GM18526 (cell line): Measurements from ENCODE around the gene PIK3IP1.

Experiments used
- POLR2A ChIP-seq: IDR thresholded peaks from 3 replicates; pipeline ENCODE4 v1.6.1; 2011; ENCODE audit not compliant: insufficient read length; ENCODE audit errors: extremely low read depth

The PIK3IP1 gene

GRCh38 chr22:31275576-31275975 lies 16.7 kb downstream of the PIK3IP1 start:
- TF ChIP-seq POLR2A: no peak

GRCh38 chr22:31275018-31275417 lies 17.3 kb downstream of the PIK3IP1 start:
- no peak for TF ChIP-seq POLR2A

- TF ChIP-seq POLR2A: no peak
Measured at GRCh38 chr22:31274017-31274416, 18.3 kb downstream of the PIK3IP1 start.

- TF ChIP-seq POLR2A: no peak
Measured at GRCh38 chr22:31272522-31273446, 19.5 kb downstream of the PIK3IP1 start.

GRCh38 chr22:31271485-31271884 lies 20.8 kb downstream of the PIK3IP1 start:
- TF ChIP-seq POLR2A: no peak

GRCh38 chr22:31271026-31271425 lies 21.3 kb downstream of the PIK3IP1 start:
- TF ChIP-seq POLR2A: no peak

- TF ChIP-seq POLR2A: no peak
Measured at GRCh38 chr22:31269892-31270579, 22.3 kb downstream of the PIK3IP1 start.

- no peak for TF ChIP-seq POLR2A
Measured at GRCh38 chr22:31268281-31268680, 24.0 kb downstream of the PIK3IP1 start.

GRCh38 chr22:31263896-31264640 lies 28.2 kb downstream of the PIK3IP1 start:
- TF ChIP-seq POLR2A: no peak

- TF ChIP-seq POLR2A: no peak
Measured at GRCh38 chr22:31262312-31263133, 29.8 kb downstream of the PIK3IP1 start.

- TF ChIP-seq POLR2A: no peak
Measured at GRCh38 chr22:31260474-31260856, 31.8 kb downstream of the PIK3IP1 start.

- TF ChIP-seq POLR2A: no peak
Measured at GRCh38 chr22:31259798-31260473, 32.4 kb downstream of the PIK3IP1 start.

GRCh38 chr22:31253949-31254348 lies 38.3 kb downstream of the PIK3IP1 start:
- no peak for TF ChIP-seq POLR2A

- no peak for TF ChIP-seq POLR2A
Measured at GRCh38 chr22:31250740-31251600, 41.3 kb downstream of the PIK3IP1 start.
